ENCODE data around the gene MAP2K2. TPM values are rescaled to one million over a fixed set of nuclear protein-coding genes. Genes with fewer than 3 reads are reported as not detected.

MAP2K2 gene
- total RNA-seq, 4 donors from 2014 or later = 89.0 to 111 (median 106) TPM

DNA sequence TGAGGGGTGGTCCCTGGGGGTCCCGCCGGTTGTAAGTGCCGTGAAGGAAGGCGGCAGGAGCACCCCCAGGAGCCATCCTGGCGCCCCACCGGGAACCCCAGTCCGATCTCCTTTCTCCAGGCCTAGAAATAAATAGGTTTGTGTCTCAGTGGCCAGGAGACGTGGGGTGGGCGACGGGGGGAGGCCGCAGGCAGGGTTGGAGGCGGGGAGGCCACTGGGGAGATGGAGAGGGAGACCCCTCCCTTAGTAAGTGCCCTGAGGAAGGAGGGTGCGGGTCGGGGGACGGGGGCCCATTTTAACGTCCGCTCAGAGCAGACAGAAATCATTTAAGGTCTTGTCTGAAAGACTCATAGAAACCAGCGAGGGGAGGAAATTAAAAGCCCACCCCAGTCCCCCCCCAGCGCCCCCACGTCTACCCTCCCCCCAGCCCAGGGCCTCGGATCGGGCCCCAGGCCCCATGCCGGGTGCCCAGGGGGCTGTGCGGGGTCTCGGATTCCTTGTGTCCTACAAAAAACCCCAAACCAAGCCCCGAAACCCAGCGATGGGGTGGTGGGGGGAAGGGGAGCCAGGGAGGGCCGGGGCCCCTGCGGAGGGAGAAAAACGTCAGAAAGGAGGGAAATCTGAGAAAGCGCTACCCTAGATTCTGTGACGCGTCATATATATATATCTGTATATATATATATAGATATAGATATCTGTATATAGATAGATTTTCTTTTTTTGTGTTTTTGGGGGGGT, 76.8 kb downstream of the MAP2K2 start:
- intact Hi-C loops (cut with DNase I; ENCODE audit: low total_unique reads) = no loop called here
- DNase-seq (ENCODE audit: low spot score in 2 of 2) = peak in 1 of 2 donors; percentile 81
- 86 to 87% methylated on average over 33 of the region's 33 CpGs for WGBS, 2 donors
- TF ChIP-seq, protein P1, sequence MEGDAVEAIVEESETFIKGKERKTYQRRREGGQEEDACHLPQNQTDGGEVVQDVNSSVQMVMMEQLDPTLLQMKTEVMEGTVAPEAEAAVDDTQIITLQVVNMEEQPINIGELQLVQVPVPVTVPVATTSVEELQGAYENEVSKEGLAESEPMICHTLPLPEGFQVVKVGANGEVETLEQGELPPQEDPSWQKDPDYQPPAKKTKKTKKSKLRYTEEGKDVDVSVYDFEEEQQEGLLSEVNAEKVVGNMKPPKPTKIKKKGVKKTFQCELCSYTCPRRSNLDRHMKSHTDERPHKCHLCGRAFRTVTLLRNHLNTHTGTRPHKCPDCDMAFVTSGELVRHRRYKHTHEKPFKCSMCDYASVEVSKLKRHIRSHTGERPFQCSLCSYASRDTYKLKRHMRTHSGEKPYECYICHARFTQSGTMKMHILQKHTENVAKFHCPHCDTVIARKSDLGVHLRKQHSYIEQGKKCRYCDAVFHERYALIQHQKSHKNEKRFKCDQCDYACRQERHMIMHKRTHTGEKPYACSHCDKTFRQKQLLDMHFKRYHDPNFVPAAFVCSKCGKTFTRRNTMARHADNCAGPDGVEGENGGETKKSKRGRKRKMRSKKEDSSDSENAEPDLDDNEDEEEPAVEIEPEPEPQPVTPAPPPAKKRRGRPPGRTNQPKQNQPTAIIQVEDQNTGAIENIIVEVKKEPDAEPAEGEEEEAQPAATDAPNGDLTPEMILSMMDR (IDR thresholded peaks at IDR 0.05) = no peak
- TF ChIP-seq POLR2A (IDR thresholded peaks at IDR 0.05) = no peak
- H3K4me3 ChIP-seq (ENCODE audit: low read depth, poor library complexity, severe bottlenecking) = no peak overlapping the region

DNA sequence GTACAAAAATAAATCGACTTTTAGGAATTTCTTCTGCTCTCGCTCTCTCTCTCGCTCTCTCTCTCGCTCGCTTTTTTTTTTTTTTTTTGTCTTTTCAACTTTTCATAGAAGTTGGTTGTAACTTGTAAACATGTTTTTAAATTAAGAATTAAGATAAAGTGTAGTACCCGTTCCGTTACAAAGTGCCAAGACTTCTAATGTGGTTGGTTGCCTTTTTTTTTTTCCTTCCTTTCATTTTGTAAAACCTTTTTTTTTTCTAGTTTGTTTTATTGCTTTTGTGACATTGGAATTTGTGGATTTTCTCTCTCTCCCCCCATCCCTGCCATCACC, 77.6 kb downstream of the MAP2K2 start:
- no peak for DNase-seq (ENCODE audit: low spot score in 2 of 2)
- intact Hi-C loops (cut with DNase I; ENCODE audit: low total_unique reads) = no loop called here
- H3K4me3 ChIP-seq (ENCODE audit: low read depth, poor library complexity, severe bottlenecking) = no peak overlapping the region
- WGBS, 2 donors = 72 to 84% methylated on average over 7 of the region's 7 CpGs
- TF ChIP-seq POLR2A (IDR thresholded peaks at IDR 0.05) = no peak
- TF ChIP-seq, protein P1 (IDR thresholded peaks at IDR 0.05) = no peak

DNA sequence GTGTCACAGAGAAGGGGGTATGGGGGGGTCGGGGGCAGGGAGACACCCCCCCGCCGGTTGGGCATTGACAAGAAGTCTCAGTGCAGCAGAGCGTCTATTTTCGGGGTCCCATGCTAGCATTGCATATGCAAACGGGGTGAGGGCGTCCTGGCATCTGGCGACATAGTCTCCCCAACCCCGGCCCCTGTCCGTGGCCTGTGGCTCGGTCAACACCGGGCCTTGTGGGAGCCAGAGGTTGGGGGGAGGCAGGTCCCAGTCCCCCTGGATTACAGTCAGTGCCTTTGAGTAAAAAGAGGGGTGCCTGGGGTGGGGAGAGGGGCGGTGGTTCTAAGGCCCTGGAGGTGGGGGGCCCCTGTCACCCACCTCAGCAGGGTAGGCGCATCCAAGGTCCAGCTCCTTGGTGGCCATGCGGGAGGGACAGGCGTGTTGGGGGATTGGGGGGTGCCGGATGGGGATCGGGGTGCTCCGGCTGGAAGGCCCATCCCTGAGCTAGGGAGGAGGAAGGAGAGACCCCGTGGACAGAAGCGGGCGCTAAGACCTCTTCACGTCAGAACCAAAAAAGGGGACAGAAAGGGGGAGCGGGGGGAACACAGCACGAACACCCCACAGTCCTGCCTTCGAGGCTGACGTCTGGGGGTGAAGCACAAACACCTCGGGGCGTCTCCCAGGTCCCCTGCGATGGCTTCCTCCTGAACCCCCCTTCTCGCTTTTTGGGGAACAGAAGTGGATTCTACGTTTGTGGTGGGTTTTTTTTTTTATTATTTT, 78.1 kb downstream of the MAP2K2 start:
- DNase-seq (ENCODE audit: low spot score in 2 of 2) = peak in 1 of 2 donors; percentile 80

DNA sequence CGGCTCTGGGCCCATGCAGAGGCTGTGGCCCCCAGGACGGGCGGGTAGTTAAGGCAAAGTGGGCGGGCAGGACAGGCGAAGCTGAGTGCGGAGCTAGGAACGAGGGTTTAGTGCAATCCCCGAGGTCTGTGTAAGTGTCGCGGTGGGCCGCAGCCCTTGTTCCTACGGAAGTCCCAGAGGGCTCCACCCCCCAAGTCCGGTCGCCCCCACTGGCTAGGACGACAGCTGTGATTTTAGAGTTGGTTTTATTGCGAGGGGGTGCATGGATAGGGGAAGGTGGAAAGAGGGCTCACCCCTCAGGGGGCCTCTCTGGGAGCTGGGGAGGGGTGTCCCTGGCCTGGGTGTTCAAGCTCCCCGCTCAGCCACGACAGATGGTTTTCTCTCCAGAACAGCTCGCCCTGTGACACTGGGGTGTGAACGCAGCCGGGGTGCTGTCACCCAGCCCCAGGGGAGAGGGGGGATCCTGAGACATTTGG, 78.9 kb downstream of the MAP2K2 start:
- peak in 1 of 2 donors; percentile 80 for DNase-seq (ENCODE audit: low spot score in 2 of 2)
- H3K4me3 ChIP-seq (ENCODE audit: low read depth, poor library complexity, severe bottlenecking) = no peak overlapping the region
- intact Hi-C loops (cut with DNase I; ENCODE audit: low total_unique reads) = no loop called here
- 77 to 82% methylated on average over 21 of the region's 21 CpGs for WGBS, 2 donors
- TF ChIP-seq, protein P1 (IDR thresholded peaks at IDR 0.05) = no peak
- no peak for TF ChIP-seq POLR2A (IDR thresholded peaks at IDR 0.05)

More for the DNA sequence above, 78.1 kb downstream of the MAP2K2 start:
- intact Hi-C loops (cut with DNase I; ENCODE audit: low total_unique reads) = no loop called here
- TF ChIP-seq, protein P1 (IDR thresholded peaks at IDR 0.05) = no peak
- no peak for TF ChIP-seq POLR2A (IDR thresholded peaks at IDR 0.05)
- WGBS, 2 donors = 87 to 90% methylated on average over 32 of the region's 32 CpGs
- H3K4me3 ChIP-seq (ENCODE audit: low read depth, poor library complexity, severe bottlenecking) = no peak overlapping the region

DNA sequence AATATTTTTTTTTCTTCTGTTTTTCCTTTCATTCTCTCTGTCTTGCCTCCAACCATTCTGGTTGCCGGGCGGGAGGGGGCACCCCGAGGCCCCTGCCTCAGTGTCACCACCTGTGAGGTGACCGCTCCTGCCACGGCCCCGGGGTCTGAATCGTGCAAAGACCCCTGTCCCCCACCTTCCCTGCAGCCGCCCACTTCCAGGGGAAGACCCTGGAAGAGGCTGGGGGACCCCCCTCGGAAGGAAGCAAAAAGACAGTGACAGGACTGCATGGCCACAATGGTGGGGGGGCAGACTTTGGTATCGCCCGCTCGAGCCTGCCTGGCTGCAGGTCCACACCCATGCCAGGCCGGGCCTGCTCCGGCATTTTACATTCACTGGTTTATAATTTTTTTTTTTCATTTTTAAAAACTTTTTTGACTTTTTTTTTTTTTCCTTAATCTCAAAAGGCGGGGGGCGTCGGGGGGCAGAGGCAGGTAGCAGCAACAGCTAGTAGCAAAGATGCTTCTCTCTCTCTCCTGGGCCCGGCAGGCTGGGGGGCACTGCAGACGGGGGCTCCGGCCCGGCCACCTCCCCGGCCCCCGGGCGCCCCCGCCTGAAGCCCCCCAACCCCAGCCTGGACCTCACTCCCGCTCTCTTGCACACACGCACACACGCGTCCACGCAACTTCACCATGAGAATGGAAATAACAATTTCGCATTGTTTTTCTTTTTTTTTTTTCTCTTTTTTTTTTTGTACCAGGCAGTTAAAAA, 79.8 kb downstream of the MAP2K2 start:
- DNase-seq (ENCODE audit: low spot score in 2 of 2) = no peak
- 76 to 85% methylated on average over 28 to 31 of the region's 31 CpGs for WGBS, 2 donors
- intact Hi-C loops (cut with DNase I; ENCODE audit: low total_unique reads) = no loop called here
- H3K4me3 ChIP-seq (ENCODE audit: low read depth, poor library complexity, severe bottlenecking) = no peak overlapping the region
- TF ChIP-seq, protein P1 (IDR thresholded peaks at IDR 0.05) = no peak
- no peak for TF ChIP-seq POLR2A (IDR thresholded peaks at IDR 0.05)

All from lower leg skin (tissue), 4 donors.